CD14-positive monocyte (primary cell): ENCODE results near the gene CNTRL. TPM values are rescaled to one million over a fixed set of nuclear protein-coding genes. Genes with fewer than 3 reads are reported as not detected.

ENCODE experiments used
- DNase-seq, 3 donors: peaks; one replicate each; pipeline ENCODE4 v3.0.0-alpha.2; 2011 to 2022
- H2AFZ ChIP-seq: 2 replicates; pipeline ENCODE4 v1.6.0; 2012; ENCODE audit warnings: mild to moderate bottlenecking, low read depth, low read length, inconsistent platforms; ENCODE audit not compliant: insufficient read depth, poor library complexity, severe bottlenecking
- H3K27ac ChIP-seq, 2 donors: 1 replicate in 1 of 2; 2 replicates in 1 of 2; pipeline ENCODE4 v1.5.1; 2012 to 2013; ENCODE audit warnings: low read length in 2 of 2, control low read depth in 1 of 2, inconsistent platforms in 1 of 2, low read depth in 1 of 2, mild to moderate bottlenecking in 1 of 2
- H3K27me3 ChIP-seq, 2 donors: one replicate each; pipeline versions ENCODE4 v1.6.0 to v1.6.1; 2011 to 2013; ENCODE audit warnings: low read length in 2 of 2; ENCODE audit not compliant: control insufficient read depth in 2 of 2, insufficient read depth in 2 of 2
- H3K36me3 ChIP-seq, 2 donors: replicated peaks in 1 of 2; 1 replicate in 1 of 2; 2 replicates in 1 of 2; pipeline versions ENCODE4 v1.5.1 to v1.6.1; 2012 to 2013; ENCODE audit warnings: low read length in 2 of 2, control low read depth in 1 of 2, inconsistent platforms in 1 of 2, mild to moderate bottlenecking in 1 of 2; ENCODE audit not compliant: insufficient read depth in 2 of 2, control insufficient read depth in 1 of 2
- H3K4me1 ChIP-seq, 2 donors: 1 replicate in 1 of 2; 2 replicates in 1 of 2; pipeline versions ENCODE4 v1.5.1 to v1.6.1; 2012 to 2013; ENCODE audit warnings: low read length in 2 of 2, control low read depth in 1 of 2, inconsistent platforms in 1 of 2, mild to moderate bottlenecking in 1 of 2, moderate library complexity in 1 of 2; ENCODE audit not compliant: insufficient read depth in 2 of 2, control insufficient read depth in 1 of 2
- H3K4me2 ChIP-seq: replicated peaks from 2 replicates; pipeline ENCODE3; 2012; ENCODE audit warnings: low read length, moderate library complexity, mild to moderate bottlenecking; ENCODE audit not compliant: poor library complexity, severe bottlenecking; ENCODE audit errors: extremely low read depth
- H3K4me3 ChIP-seq, 3 experiments: fragments of 200-600 bp in 1 of 3; sonication (generic) in 1 of 3; replicated peaks in 1 of 3; 1 replicate in 2 of 3; 2 replicates in 1 of 3; pipeline ENCODE4 v1.5.1; 2011 to 2013; ENCODE audit warnings: low read length in 3 of 3, mild to moderate bottlenecking in 3 of 3, control low read depth in 2 of 3, low read depth in 2 of 3, inconsistent platforms in 1 of 3, moderate library complexity in 1 of 3
- H3K79me2 ChIP-seq: 2 replicates; pipeline ENCODE4 v1.6.0; 2012; ENCODE audit warnings: mild to moderate bottlenecking, control low read depth, inconsistent platforms, low read length, moderate library complexity; ENCODE audit not compliant: insufficient read depth
- H3K9ac ChIP-seq: 2 replicates; pipeline ENCODE4 v1.6.0; 2017; ENCODE audit warnings: low read length, mild to moderate bottlenecking; ENCODE audit not compliant: insufficient read depth, poor library complexity, severe bottlenecking
- H3K9me3 ChIP-seq, 2 donors: replicated peaks in 1 of 2; 1 replicate in 1 of 2; 2 replicates in 1 of 2; pipeline versions ENCODE4 v1.5.1 to v1.6.1; 2012 to 2013; ENCODE audit warnings: low read length in 2 of 2, control low read depth in 1 of 2; ENCODE audit not compliant: control insufficient read depth in 1 of 2, insufficient read depth in 1 of 2
- H4K20me1 ChIP-seq: 2 replicates; pipeline ENCODE4 v1.6.0; 2012; ENCODE audit warnings: mild to moderate bottlenecking, low read length, control low read depth, moderate library complexity; ENCODE audit not compliant: insufficient read depth
- H3K27ac Mint-ChIP-seq, 7 donors: one replicate each; pipeline ENCODE4 v1.8.0; 2020; ENCODE audit warnings: mild to moderate bottlenecking in 7 of 7, mixed read lengths in 7 of 7, moderate library complexity in 6 of 7, inconsistent platforms in 2 of 7
- H3K27me3 Mint-ChIP-seq, 3 donors: one replicate each; pipeline ENCODE4 v1.8.0; 2021 to 2022; ENCODE audit warnings: low read depth in 3 of 3, mild to moderate bottlenecking in 3 of 3, mixed read lengths in 3 of 3, moderate library complexity in 3 of 3, inconsistent platforms in 1 of 3
- H3K36me3 Mint-ChIP-seq, 2 donors: one replicate each; pipeline ENCODE4 v1.8.0; 2020; ENCODE audit warnings: mixed read lengths in 2 of 2, inconsistent platforms in 1 of 2, mild to moderate bottlenecking in 1 of 2
- H3K4me1 Mint-ChIP-seq: one replicate; pipeline ENCODE4 v1.8.0; 2020; ENCODE audit warnings: mild to moderate bottlenecking, mixed read lengths
- H3K4me3 Mint-ChIP-seq, 2 donors: one replicate each; pipeline ENCODE4 v1.8.0; 2020; ENCODE audit warnings: mild to moderate bottlenecking in 2 of 2, mixed read lengths in 2 of 2, moderate library complexity in 1 of 2
- H3K9me3 Mint-ChIP-seq, 7 donors: one replicate each; pipeline ENCODE4 v1.8.0; 2020 to 2022; ENCODE audit warnings: mixed read lengths in 7 of 7, mild to moderate bottlenecking in 6 of 7, moderate library complexity in 6 of 7, inconsistent platforms in 2 of 7
- CTCF ChIP-seq: fragments of 200-600 bp; IDR thresholded peaks from one replicate; pipeline ENCODE4 v1.8.0; 2022; ENCODE audit warnings: antibody characterized with exemption, mild to moderate bottlenecking
- WGBS: methylation state at CpG from one replicate; pipeline ENCODE4 v1.1.5; 2013; ENCODE audit warnings: missing lambda C conversion rate; ENCODE audit not compliant: insufficient coverage; 5-methylcytosine and 5-hydroxymethylcytosine counted together
- intact Hi-C, 2 donors: fragments of 100-400 bp; cut with micrococcal nuclease; formaldehyde crosslinking; loops; one replicate each; pipeline versions ENCODE4 v1.15.0 to v1.15.1; 2023
- polyA plus RNA-seq, 3 donors: library from polyadenylated mRNA; depleted of rRNA in 1 of 3; unstranded in 2 of 3; stranded (reverse) in 1 of 3; fragments of 300-500 nt in 2 of 3; fragments of >200 nt in 1 of 3; fragmentation: Illumina TruSeq in 2 of 3; gene quantifications; 1 replicate in 2 of 3; 2 replicates in 1 of 3; pipeline ENCODE4 v1.2.3, GENCODE V29; 2012 to 2021

The CNTRL gene
- polyA plus RNA-seq, 3 donors = 3.9 to 26.8 (median 4.8) TPM

GRCh38 chr9:121107881-121108280, 33.1 kb downstream of the CNTRL start:
- intact Hi-C loops = no loop called here
- peaks cover 53% of the 10 kb centered on the region for H3K79me2 ChIP-seq
- peak in 1 of 3 donors; percentile 14 for DNase-seq
- H3K9ac ChIP-seq = no peak overlapping the region
- whole genome bisulfite sequencing = no CpG with 5 or more reads among the region's 1 CpG
- peaks cover 30 to 38% of the 10 kb centered on the region in 2 donors for H3K4me1 ChIP-seq
- no peaks in the 10 kb centered on the region for H3K9me3 ChIP-seq
- no peaks in the 10 kb centered on the region for H3K27me3 ChIP-seq
- Mint-ChIP-seq H3K4me1 (peaks cover 39% of the 10 kb centered on the region), H3K27me3 (no peaks in the 10 kb centered on the region), H3K27ac (peak overlapping the region in 4 of 7 donors; percentile 14 to 63 (median 49)), H3K9me3 (peaks cover 0 to 3% (median 0%) of the 10 kb centered on the region in 7 donors), H3K4me3 (no peak overlapping the region), H3K36me3 (peaks cover 23 to 24% of the 10 kb centered on the region in 2 donors)
- H2AFZ ChIP-seq = no peak overlapping the region
- no peak overlapping the region for H3K4me2 ChIP-seq
- TF ChIP-seq CTCF = no peak
- peaks cover 2 to 22% of the 10 kb centered on the region in 2 donors for H3K36me3 ChIP-seq
- H3K4me3 ChIP-seq = no peak overlapping the region
- peak overlapping the region in 1 of 2 donors; percentile 66 for H3K27ac ChIP-seq
- H4K20me1 ChIP-seq = no peaks in the 10 kb centered on the region

DNA sequence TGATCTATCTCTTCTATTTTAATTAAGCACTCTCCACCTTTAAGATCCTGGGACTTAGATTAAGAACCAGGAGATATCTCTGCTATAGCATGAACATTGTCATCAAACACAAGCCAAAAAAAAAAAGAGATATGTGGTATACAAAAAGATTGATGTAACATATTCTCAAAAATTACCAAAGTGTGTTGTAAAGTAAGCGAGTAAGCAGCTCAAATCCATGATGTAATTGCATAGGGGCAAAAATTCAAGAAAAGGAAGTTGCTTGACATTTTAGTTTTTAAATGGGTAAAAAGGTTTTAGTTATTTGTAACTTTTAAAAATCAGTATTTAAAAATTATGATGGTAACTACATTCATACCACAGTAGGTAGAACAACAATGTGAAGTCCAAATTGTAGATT, 40.7 kb downstream of the CNTRL start:
- Histone ChIP-seq H4K20me1 (no peaks in the 10 kb centered on the region), H3K4me3 (no peak overlapping the region), H3K9me3 (no peaks in the 10 kb centered on the region), H2AFZ (no peak overlapping the region), H3K36me3 (peaks cover 21 to 57% of the 10 kb centered on the region in 2 donors), H3K4me1 (peaks cover 2 to 18% of the 10 kb centered on the region in 2 donors), H3K79me2 (peaks cover 43% of the 10 kb centered on the region), H3K4me2 (no peak overlapping the region), H3K9ac (no peak overlapping the region), H3K27ac (peak overlapping the region in 1 of 2 donors; percentile 48), H3K27me3 (no peaks in the 10 kb centered on the region)
- Mint-ChIP-seq H3K27ac (peak overlapping the region; percentile 26 to 78 (median 58)), H3K4me3 (no peak overlapping the region), H3K27me3 (no peaks in the 10 kb centered on the region), H3K36me3 (peaks cover 54 to 62% of the 10 kb centered on the region in 2 donors), H3K9me3 (peaks cover 0 to 4% (median 0%) of the 10 kb centered on the region in 7 donors), H3K4me1 (peaks cover 18% of the 10 kb centered on the region)
- DNase-seq = peak in 2 of 3 donors; percentile 8 to 17
- TF ChIP-seq CTCF = no peak
- no CpG with 5 or more reads among the region's 1 CpG for WGBS
- intact Hi-C loops = no loop called here
